HG02678 (cell line): ENCODE data around the gene BRIP1.

Experiments
- ATAC-seq: cut with Tn5 transposase; IDR thresholded peaks from one replicate; pipeline ENCODE4 v1.9.1; 2021; ENCODE audit warnings: mild to moderate bottlenecking, moderate library complexity; ENCODE audit not compliant: unreplicated experiment

Gene BRIP1

DNA sequence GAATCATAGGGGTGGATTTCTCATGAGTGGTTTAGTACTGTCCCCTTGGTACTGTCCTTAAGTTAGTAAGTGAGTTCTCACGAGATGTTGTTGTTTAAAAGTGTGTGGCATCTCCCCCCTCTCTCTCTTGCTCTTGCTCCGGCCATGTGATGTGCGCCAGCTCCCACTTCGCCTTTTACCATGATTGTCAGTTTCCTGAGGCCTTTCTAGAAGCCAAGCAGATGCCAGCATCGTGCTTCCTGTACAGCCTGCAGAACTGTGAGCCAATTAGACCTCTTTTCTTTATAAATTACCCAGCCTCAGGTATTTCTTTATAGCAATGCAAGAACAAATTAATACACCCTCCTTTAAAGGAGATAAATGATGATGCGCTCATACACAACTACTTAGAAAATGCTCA lies 222.2 kb downstream of the BRIP1 start:
- ATAC-seq = no peak

DNA sequence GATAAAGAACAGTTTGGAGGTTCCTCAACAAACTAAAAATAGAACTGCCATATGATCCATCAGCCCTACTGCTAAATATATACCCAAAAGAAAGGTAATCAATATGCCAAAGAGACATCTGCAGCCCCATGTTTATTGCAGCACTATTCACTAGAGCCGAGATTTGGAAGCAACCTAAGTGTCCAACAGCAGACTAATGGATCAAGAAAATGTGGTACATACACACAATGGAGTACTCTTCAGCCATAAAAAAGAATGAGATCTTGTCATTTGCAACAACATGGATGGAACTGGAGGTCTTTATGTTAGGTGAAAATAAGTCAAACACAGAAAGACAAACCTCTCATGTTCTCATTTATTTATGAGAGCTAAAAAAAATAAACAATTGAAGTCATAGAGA lies 223.5 kb downstream of the BRIP1 start:
- ATAC-seq = no peak

DNA sequence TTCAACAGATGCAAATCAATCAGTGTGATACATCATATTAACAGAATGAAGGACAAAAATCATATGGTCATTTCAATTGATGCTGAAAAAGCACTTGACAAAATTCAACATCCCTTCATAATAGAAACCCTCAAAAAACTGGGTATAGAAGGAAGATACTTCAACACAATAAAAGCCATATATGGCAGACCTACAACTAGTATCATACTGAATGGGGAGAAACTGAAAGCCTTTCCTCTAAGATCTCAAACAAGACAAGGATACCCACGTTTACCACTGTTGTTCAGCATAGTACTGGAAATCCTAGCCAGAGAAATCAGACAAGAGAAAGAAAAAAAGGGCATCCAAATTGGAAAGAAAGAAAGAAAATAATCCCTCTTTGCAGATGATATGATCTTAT lies 225.2 kb downstream of the BRIP1 start:
- no peak for ATAC-seq

DNA sequence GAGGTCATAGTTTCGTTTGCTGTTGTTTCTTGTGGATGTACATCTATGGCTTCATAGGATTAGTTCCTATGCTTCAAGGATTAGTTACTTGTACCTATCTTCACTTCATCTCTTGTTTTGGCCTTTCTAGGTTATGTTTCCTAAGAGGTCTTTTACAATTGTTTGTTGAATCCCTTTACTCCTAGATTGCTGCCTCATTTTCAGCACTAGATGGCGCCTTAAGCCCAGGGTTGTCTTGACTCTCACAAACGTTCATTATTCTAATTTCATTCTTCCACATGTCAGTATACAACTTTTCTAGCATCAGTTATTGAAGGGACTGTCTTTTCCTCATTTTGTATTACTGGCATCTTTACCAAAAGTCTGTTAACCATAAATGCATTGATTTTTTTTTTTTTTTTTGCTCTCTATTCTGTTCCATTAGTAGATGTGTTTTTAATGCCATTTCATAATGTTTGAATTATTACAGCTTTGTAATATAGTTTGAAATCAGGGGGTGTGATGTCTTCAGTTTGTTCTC lies 227.4 kb downstream of the BRIP1 start:
- no peak for ATAC-seq

DNA sequence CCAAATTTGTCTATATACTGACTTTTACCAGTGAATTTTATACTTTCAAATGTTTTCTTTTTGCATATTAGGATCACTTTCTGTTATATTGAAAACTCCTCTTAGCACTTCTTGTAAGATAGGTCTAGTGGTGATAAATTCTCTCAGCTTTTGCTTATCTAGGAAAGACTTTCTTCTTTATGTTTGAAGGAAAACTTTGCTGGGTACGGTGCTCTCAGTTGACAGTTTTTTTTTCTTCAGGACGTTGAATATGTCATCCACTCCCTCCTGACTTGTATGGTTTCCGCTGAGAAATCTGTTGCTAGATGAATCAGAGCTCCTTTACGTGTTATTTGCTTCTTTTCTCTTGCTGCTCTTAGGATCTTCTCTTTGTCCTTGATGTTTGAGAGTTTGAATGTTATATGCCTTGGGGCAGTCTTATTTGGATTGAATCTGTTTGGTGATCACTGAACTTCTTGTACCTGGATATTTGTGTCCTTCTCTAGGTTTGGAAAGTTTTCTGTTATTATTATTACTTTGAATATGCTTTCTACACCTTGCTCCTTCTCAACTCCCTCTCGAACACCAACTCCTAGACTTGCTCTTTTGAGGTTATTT lies 228.3 kb downstream of the BRIP1 start:
- ATAC-seq = no peak

DNA sequence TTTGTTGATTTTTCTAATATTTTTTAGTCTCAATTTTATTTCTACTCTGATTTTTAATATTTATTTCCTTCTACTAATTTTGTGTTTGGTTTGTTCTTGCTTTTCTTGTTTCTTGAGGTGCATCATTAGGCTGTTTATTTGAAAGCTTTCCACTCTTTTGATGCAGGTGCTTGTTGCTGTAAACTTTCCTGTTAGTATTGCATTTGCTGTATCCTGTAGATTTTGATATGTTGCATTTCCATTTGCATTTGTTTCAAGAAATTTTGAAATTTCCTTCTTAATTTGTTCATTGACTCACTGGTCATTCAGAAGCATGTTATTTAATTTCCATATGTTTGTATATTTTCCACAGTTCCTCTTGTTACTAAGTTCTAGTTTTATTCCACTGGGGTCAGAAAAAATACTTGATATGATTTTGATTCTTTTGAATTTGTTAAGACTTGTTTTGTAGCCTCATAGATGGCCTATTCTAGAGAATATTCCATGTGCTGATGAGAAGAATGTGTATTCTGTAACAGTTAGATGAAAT lies 229.3 kb downstream of the BRIP1 start:
- no peak for ATAC-seq

DNA sequence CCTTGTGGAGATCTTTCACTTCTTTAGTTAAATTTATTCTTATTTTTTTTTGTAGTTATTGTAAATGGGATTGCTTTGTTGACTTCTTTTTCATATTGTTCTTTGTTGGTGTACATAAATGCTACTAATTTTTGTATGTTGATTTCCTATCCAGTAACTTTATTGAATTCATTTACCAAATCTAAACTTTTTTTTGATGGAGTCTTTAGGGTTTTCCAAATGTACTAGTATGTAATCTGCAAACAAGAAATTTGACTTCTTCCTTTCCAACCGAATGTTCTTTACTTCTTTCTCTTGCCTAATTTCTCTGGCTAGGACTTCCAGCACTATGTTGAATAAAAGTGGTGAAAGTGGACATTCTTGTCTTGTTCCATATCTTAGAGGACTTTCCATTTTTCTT lies 230.5 kb downstream of the BRIP1 start:
- ATAC-seq = no peak

DNA sequence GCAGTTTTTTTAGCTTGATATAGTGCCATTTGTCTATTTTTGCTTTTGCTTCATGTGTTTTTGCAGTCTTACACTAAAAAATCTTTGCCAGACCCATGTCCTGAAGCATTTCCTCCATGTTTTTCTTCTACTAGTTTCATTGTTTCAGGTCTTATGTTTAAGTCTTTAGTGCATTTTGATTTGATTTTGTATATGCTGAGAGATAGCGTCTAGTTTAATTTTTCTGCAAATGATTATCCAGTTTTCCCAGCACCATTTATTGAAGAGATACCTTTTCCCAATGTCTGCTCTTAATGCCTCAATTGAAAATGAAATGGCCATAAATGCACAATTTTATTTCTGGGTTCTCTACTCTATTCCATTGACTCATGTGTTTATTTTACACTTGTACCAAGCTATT lies 231.5 kb downstream of the BRIP1 start:
- ATAC-seq = no peak
